DND-41 (cell line): ENCODE data around the gene NAP1L4.
A peak's percentile ranks its signal among the peaks of the same experiment; 100 is the strongest.

Experiments used
- ATAC-seq: fragments of 200-7000 bp; cut with Tn5 transposase; 3 replicates; pipeline ENCODE4 v1.9.1; 2021; ENCODE audit warnings: low read depth; ENCODE audit not compliant: insufficient read depth
- DNase-seq: peaks from one replicate; pipeline ENCODE4 v3.0.0-alpha.2; 2020
- H2AFZ ChIP-seq: 2 replicates; pipeline ENCODE4 v1.6.0; 2012; ENCODE audit warnings: low read depth, low read length
- H3K27ac ChIP-seq: 2 replicates; pipeline ENCODE4 v1.5.1; 2012; ENCODE audit warnings: low read length, inconsistent platforms
- H3K27me3 ChIP-seq: fragments of 200-600 bp; sonication (generic); 2 replicates; pipeline ENCODE4 v1.6.0; 2012; ENCODE audit warnings: low read length, mild to moderate bottlenecking, inconsistent platforms; ENCODE audit not compliant: insufficient read depth, poor library complexity
- H3K36me3 ChIP-seq: 2 replicates; pipeline ENCODE4 v1.5.1; 2012; ENCODE audit warnings: low read length, inconsistent platforms; ENCODE audit not compliant: insufficient read depth
- H3K4me1 ChIP-seq: 2 replicates; pipeline ENCODE4 v1.5.1; 2012; ENCODE audit warnings: mild to moderate bottlenecking, low read length; ENCODE audit not compliant: insufficient read depth
- H3K4me2 ChIP-seq: 2 replicates; pipeline ENCODE4 v1.6.0; 2012; ENCODE audit warnings: mild to moderate bottlenecking, moderate library complexity, low read length, inconsistent platforms; ENCODE audit not compliant: insufficient read depth
- H3K4me3 ChIP-seq, 2 experiments: fragments of 200-600 bp in 1 of 2; shearing (Covaris generic) in 1 of 2; 2 replicates each; pipeline ENCODE4 v1.5.1; 2012 to 2016; ENCODE audit warnings: inconsistent platforms in 2 of 2, low read length in 2 of 2, mild to moderate bottlenecking in 2 of 2, low read depth in 1 of 2, moderate library complexity in 1 of 2
- H3K79me2 ChIP-seq: 2 replicates; pipeline ENCODE4 v1.6.0; 2012; ENCODE audit warnings: low read length, inconsistent platforms; ENCODE audit not compliant: insufficient read depth
- H3K9ac ChIP-seq: 2 replicates; pipeline ENCODE4 v1.6.0; 2012; ENCODE audit warnings: low read depth, mild to moderate bottlenecking, inconsistent platforms, low read length, moderate library complexity
- H3K9me3 ChIP-seq: 2 replicates; pipeline ENCODE4 v1.5.1; 2012; ENCODE audit warnings: low read length, moderate library complexity, mild to moderate bottlenecking, inconsistent platforms; ENCODE audit not compliant: insufficient read depth, severe bottlenecking
- H4K20me1 ChIP-seq: 2 replicates; pipeline ENCODE4 v1.6.0; 2012; ENCODE audit warnings: low read length; ENCODE audit not compliant: insufficient read depth
- CTCF ChIP-seq: IDR thresholded peaks from 2 replicates; pipeline ENCODE4 v1.5.1; 2012; ENCODE audit warnings: borderline replicate concordance, low read length, moderate library complexity, mild to moderate bottlenecking; ENCODE audit not compliant: poor library complexity, severe bottlenecking; ENCODE audit errors: extremely low read depth
- EZH2 ChIP-seq: IDR thresholded peaks from 3 replicates; pipeline ENCODE4 v1.6.1; 2012; ENCODE audit warnings: borderline replicate concordance, low read depth, mild to moderate bottlenecking, moderate library complexity, low read length, inconsistent platforms; ENCODE audit not compliant: severe bottlenecking

The NAP1L4 gene

DNA sequence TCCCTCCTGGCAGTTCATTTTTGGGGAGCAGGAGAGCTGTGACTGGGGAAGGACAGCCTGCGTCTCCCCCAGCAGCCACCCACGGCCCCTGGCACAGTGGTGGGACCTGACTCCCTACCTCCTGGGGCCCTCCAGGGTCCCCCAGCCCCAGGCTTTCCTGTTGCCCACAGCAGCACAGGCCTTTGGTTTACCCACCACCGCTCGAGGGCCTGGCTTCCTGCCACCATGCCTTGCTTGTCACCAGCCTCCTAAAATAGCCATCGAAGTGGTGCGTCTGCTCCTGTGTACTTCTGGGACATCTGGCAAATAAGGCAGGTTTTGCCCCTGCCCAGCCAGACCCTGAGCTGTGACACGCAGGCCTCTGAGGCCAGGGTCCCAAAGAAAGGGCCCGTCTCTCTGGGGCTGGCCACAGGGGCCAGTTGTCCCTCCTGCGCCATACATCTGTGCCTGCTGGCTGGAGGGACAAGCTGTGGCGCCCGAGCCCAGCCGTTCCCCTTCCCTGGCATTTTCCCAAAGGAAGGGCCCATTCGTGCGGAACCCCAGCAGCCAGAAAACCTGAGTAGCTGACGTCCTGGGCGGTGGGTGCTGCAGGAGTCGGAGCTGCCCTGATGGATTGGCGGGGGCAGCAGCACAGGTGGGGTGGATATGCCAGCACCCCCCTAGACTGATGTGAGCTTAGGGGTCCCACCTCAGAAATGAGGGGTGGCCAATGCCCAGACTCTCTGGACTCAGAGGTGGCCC, 77.5 kb downstream of the NAP1L4 start:
- H4K20me1 ChIP-seq, result peaks cover 13% of the 10 kb centered on the region
- TF ChIP-seq EZH2 (no peak), CTCF (no peak)
- no peaks in the 10 kb centered on the region for H3K27me3 ChIP-seq
- H3K4me1 ChIP-seq, result no peaks in the 10 kb centered on the region
- no peak overlapping the region for H3K4me3 ChIP-seq
- H3K4me2 ChIP-seq, result no peak overlapping the region
- no peak for ATAC-seq
- no peak overlapping the region for H3K27ac ChIP-seq
- DNase-seq, result no peak
- H2AFZ ChIP-seq, result no peak overlapping the region
- no peak overlapping the region for H3K9ac ChIP-seq
- H3K9me3 ChIP-seq, result no peaks in the 10 kb centered on the region
- H3K36me3 ChIP-seq, result no peaks in the 10 kb centered on the region
- H3K79me2 ChIP-seq, result no peaks in the 10 kb centered on the region

DNA sequence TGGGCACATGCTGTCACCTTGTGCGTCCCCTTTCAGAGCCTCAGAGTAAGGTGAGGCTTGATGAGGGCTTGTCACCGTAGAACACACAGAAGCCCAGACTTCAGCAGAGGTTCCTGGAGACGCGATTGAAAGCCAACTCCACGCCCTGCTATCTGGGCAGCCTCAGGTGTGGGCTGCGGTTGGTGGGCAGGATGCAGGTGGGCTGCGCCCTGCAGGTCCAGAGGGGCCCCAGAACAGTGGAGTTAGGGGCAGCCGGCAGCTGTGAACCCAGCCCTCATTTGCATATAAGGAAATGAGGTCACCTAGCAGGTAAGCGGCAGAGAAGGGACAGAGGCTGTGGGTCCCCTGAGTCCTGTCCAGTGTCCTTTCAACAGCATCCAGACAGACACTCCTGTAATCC, 78.4 kb downstream of the NAP1L4 start:
- no peak overlapping the region for H3K4me2 ChIP-seq
- TF ChIP-seq EZH2 (no peak), CTCF (no peak)
- no peak overlapping the region for H3K27ac ChIP-seq

DNA sequence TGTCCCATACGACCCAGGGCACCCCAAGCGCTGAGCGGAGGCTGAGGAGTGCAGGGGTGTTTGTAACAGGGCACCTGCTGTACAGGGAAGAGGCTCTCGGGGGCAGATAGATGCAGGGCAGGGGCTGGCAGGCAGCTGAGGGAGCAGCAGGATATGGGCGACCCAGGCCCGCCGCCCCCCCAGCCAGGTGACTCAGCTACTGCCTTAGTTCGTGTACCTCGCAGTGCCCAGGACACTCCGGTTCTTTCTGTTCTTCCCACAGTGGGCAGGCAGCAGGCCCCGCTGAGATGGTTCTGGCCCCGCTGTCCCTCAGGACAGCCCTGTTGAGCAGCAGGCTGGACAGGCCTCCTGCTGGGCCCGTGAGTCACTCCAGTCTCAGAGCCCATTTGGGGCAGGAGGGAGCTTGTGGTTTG, 79.1 kb downstream of the NAP1L4 start:
- H2AFZ ChIP-seq, result no peak overlapping the region
- no peak overlapping the region for H3K4me2 ChIP-seq
- H3K9me3 ChIP-seq, result no peaks in the 10 kb centered on the region
- no peaks in the 10 kb centered on the region for H3K4me1 ChIP-seq
- ATAC-seq, result no peak
- H4K20me1 ChIP-seq, result peaks cover 13% of the 10 kb centered on the region
- H3K27me3 ChIP-seq, result no peaks in the 10 kb centered on the region
- H3K79me2 ChIP-seq, result no peaks in the 10 kb centered on the region
- no peak overlapping the region for H3K27ac ChIP-seq
- no peak overlapping the region for H3K9ac ChIP-seq
- DNase-seq, result no peak
- H3K4me3 ChIP-seq, result no peak overlapping the region
- TF ChIP-seq EZH2, result no peak
- no peak for TF ChIP-seq CTCF
- no peaks in the 10 kb centered on the region for H3K36me3 ChIP-seq

More for the DNA sequence above, 78.4 kb downstream of the NAP1L4 start:
- Histone ChIP-seq H3K4me1 (no peaks in the 10 kb centered on the region), H2AFZ (no peak overlapping the region), H3K9me3 (no peaks in the 10 kb centered on the region), H3K36me3 (no peaks in the 10 kb centered on the region), H3K4me3 (no peak overlapping the region), H3K27me3 (no peaks in the 10 kb centered on the region), H3K79me2 (no peaks in the 10 kb centered on the region), H4K20me1 (peaks cover 13% of the 10 kb centered on the region), H3K9ac (no peak overlapping the region)
- ATAC-seq (no peak), DNase-seq (no peak)

DNA sequence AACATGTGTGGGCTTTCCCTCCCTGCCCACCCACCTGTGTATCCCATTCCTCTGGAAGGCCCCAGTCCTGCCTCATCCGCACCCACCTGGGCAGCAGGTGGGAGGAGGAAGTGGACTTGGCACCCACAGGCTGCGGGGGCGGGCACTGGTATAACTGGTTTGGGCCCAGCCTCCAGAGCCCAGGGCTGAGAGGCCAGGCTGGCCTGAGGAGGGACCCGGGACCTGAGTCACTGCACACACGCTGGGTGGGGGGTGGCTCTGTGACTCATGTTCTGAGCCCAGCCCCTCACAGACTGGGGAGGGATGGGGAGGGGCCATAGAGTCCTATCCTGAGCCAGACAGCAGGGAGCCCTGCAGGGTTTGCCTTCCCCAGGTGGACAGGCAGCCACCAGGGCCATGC, 79.6 kb downstream of the NAP1L4 start:
- no peaks in the 10 kb centered on the region for H3K9me3 ChIP-seq
- H3K4me2 ChIP-seq, result no peak overlapping the region
- no peaks in the 10 kb centered on the region for H3K4me1 ChIP-seq
- no peaks in the 10 kb centered on the region for H3K36me3 ChIP-seq
- H3K79me2 ChIP-seq, result no peaks in the 10 kb centered on the region
- H3K4me3 ChIP-seq, result no peak overlapping the region
- no peak overlapping the region for H3K27ac ChIP-seq
- ATAC-seq, result peak; percentile 44; the same call in 2 of the 3 replicates
- peaks cover 13% of the 10 kb centered on the region for H4K20me1 ChIP-seq
- no peak for TF ChIP-seq EZH2
- no peak for TF ChIP-seq CTCF
- no peak overlapping the region for H2AFZ ChIP-seq
- no peak overlapping the region for H3K9ac ChIP-seq
- no peaks in the 10 kb centered on the region for H3K27me3 ChIP-seq
- DNase-seq, result no peak
